Thyroid gland (tissue), 4 donors: Measurements from ENCODE around the gene MUC4. TPM values are rescaled to one million over a fixed set of nuclear protein-coding genes. Genes with fewer than 3 reads are reported as not detected.

Experiments used
- DNase-seq, 2 donors: peaks; one replicate each; pipeline ENCODE4 v3.0.0-alpha.2; 2019
- H3K27ac ChIP-seq, 3 donors: fragments of 200-600 bp; sonication (generic); 1 replicate in 2 of 3; 2 replicates in 1 of 3; pipeline ENCODE4 v1.5.1; 2016 to 2019; ENCODE audit warnings: mild to moderate bottlenecking in 1 of 3, moderate library complexity in 1 of 3
- H3K27me3 ChIP-seq: fragments of 200-600 bp; sonication (generic); one replicate; pipeline ENCODE4 v1.5.1; 2019
- H3K36me3 ChIP-seq, 2 donors: fragments of 200-600 bp; sonication (generic); one replicate each; pipeline ENCODE4 v1.5.1; 2016 to 2019
- H3K4me1 ChIP-seq, 2 donors: fragments of 200-600 bp; sonication (generic); one replicate each; pipeline ENCODE4 v1.5.1; 2017 to 2019
- H3K4me3 ChIP-seq, 3 donors: fragments of 200-600 bp; sonication (generic); replicated peaks in 1 of 3; 1 replicate in 2 of 3; 2 replicates in 1 of 3; pipeline ENCODE4 v1.5.1; 2016; ENCODE audit warnings: mild to moderate bottlenecking in 1 of 3
- H3K9me3 ChIP-seq: fragments of 200-600 bp; sonication (generic); one replicate; pipeline ENCODE4 v1.5.1; 2017
- POLR2A ChIP-seq, 2 donors: fragments of 450-650 bp; IDR thresholded peaks; one replicate each; pipeline ENCODE4 v1.6.1; 2017; ENCODE audit warnings: antibody characterized with exemption in 2 of 2, mild to moderate bottlenecking in 2 of 2, moderate library complexity in 1 of 2
- WGBS, 2 donors: methylation state at CpG; one replicate each; pipeline ENCODE4 v1.1.5; 2017; 5-methylcytosine and 5-hydroxymethylcytosine counted together
- intact Hi-C: fragments of 100-400 bp; cut with DNase I; formaldehyde crosslinking; loops from one replicate; pipeline ENCODE4 v1.15.1; 2023
- total RNA-seq, 4 donors: library from RNA; depleted of rRNA; stranded (reverse); fragments of >200 nt; gene quantifications; one replicate each; pipeline ENCODE4 v1.2.3, GENCODE V29; 2016
- TF ChIP-seq, protein P1 (sequence below), 6 experiments: fragments of 200-600 bp in 3 of 6; fragments of 450-650 bp in 3 of 6; sonication (generic) in 3 of 6; IDR thresholded peaks; one replicate each; pipeline ENCODE4 v1.5.1; 2016 to 2019; ENCODE audit warnings: antibody characterized with exemption in 6 of 6, mild to moderate bottlenecking in 2 of 6, inconsistent platforms in 1 of 6, moderate library complexity in 1 of 6

Gene MUC4
- total RNA-seq, 4 donors from 2014 or later = 0.13 to 0.20 TPM; not detected in 2

GRCh38 chr3:195708061-195708460 is 103.7 kb downstream of the MUC4 start:
- no peaks in the 10 kb centered on the region for H3K9me3 ChIP-seq
- H3K4me3 ChIP-seq = no peak overlapping the region
- 80 to 81% methylated on average over 6 of the region's 6 CpGs for WGBS, 2 donors
- DNase-seq = no peak
- intact Hi-C loops = no loop called here
- TF ChIP-seq, protein P1, sequence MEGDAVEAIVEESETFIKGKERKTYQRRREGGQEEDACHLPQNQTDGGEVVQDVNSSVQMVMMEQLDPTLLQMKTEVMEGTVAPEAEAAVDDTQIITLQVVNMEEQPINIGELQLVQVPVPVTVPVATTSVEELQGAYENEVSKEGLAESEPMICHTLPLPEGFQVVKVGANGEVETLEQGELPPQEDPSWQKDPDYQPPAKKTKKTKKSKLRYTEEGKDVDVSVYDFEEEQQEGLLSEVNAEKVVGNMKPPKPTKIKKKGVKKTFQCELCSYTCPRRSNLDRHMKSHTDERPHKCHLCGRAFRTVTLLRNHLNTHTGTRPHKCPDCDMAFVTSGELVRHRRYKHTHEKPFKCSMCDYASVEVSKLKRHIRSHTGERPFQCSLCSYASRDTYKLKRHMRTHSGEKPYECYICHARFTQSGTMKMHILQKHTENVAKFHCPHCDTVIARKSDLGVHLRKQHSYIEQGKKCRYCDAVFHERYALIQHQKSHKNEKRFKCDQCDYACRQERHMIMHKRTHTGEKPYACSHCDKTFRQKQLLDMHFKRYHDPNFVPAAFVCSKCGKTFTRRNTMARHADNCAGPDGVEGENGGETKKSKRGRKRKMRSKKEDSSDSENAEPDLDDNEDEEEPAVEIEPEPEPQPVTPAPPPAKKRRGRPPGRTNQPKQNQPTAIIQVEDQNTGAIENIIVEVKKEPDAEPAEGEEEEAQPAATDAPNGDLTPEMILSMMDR (IDR thresholded peaks at IDR 0.05) = no peak
- no peak for TF ChIP-seq POLR2A (IDR thresholded peaks at IDR 0.05)
- no peaks in the 10 kb centered on the region for H3K4me1 ChIP-seq
- H3K36me3 ChIP-seq = peaks cover 18 to 21% of the 10 kb centered on the region in 2 donors
- no peak overlapping the region for H3K27ac ChIP-seq
- no peaks in the 10 kb centered on the region for H3K27me3 ChIP-seq

- no peak for DNase-seq
- Histone ChIP-seq H3K4me1 (no peaks in the 10 kb centered on the region), H3K4me3 (no peak overlapping the region), H3K27ac (no peak overlapping the region), H3K27me3 (no peaks in the 10 kb centered on the region), H3K36me3 (peaks cover 7 to 13% of the 10 kb centered on the region in 2 donors), H3K9me3 (no peaks in the 10 kb centered on the region)
- intact Hi-C loops = no loop called here
- 78 to 89% methylated on average over 9 of the region's 9 CpGs for WGBS, 2 donors
- TF ChIP-seq POLR2A (IDR thresholded peaks at IDR 0.05) = no peak
- TF ChIP-seq, protein P1 (IDR thresholded peaks at IDR 0.05) = no peak
Measured at GRCh38 chr3:195705081-195705991, 106.4 kb downstream of the MUC4 start.

DNA sequence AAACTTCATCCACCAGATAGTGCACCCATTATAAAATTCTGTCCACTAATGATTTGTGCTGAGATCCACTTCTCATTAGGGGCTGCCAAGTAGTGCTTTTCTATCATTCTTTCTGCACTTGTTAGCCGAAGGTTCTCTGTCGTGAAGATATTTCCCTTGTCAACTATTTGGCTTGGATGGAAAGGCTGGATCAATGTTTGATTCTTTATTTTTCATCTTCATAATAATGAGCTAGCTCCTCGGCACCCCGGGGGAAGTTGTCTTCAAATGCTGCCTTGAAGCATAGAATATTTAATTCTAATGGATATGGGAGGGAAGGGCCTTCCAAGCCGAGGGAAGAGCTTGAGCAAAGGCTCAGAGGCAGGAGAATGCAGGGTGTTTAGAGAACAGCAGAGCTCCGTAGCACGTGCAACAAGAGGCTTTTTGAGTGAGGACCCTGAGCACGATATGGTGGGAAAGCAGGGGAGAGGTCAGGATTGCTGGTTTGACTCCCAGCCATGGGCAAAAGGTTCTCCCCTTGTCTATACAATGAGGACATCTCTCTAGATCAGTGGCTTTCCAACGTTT is 107.2 kb downstream of the MUC4 start:
- Histone ChIP-seq H3K4me1 (no peaks in the 10 kb centered on the region), H3K36me3 (peaks cover 7 to 13% of the 10 kb centered on the region in 2 donors), H3K9me3 (no peaks in the 10 kb centered on the region), H3K27me3 (no peaks in the 10 kb centered on the region), H3K4me3 (no peak overlapping the region), H3K27ac (no peak overlapping the region)
- no peak for DNase-seq
- intact Hi-C loops = no loop called here
- 57 to 68% methylated on average over 9 of the region's 9 CpGs for WGBS, 2 donors
- TF ChIP-seq POLR2A (IDR thresholded peaks at IDR 0.05) = no peak
- TF ChIP-seq, protein P1 (IDR thresholded peaks at IDR 0.05) = no peak

DNA sequence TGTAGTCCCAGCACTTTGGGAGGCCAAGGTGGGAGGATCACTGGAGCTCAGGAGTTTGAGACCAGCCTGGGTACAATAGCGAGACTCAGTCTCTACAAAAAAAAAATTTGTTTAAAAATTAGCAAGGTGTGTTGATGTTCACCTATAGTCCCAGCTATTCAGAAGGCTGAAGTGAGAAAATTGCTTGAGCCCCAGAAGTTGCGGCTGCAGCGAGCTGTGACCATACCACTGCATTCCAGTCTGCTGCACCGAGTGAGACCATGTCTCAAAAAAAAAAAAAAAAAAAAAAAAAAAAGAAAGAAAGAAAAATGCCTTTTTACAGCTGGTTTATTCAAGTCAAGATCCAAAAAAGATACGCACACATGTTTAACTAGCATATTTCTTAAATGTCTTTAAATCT is 108.0 kb downstream of the MUC4 start:
- WGBS, 2 donors = 60 to 76% methylated on average over 5 of the region's 5 CpGs
- no peaks in the 10 kb centered on the region for H3K4me1 ChIP-seq
- no peaks in the 10 kb centered on the region for H3K27me3 ChIP-seq
- no peak overlapping the region for H3K27ac ChIP-seq
- H3K9me3 ChIP-seq = no peaks in the 10 kb centered on the region
- peaks cover 7 to 9% of the 10 kb centered on the region in 2 donors for H3K36me3 ChIP-seq
- H3K4me3 ChIP-seq = no peak overlapping the region
- intact Hi-C loops = no loop called here
- DNase-seq = no peak
- no peak for TF ChIP-seq POLR2A (IDR thresholded peaks at IDR 0.05)
- TF ChIP-seq, protein P1 (IDR thresholded peaks at IDR 0.05) = no peak
